Hepatocyte (in vitro differentiated cells): ENCODE measurements around the gene ZFP36. TPM values are rescaled to one million over a fixed set of nuclear protein-coding genes. Genes with fewer than 3 reads are reported as not detected.

Experiments used
- DNase-seq: peaks from one replicate; pipeline ENCODE4 v3.0.0-alpha.2; 2016; ENCODE audit warnings: low spot score
- H2AFZ ChIP-seq: fragments of 200-600 bp; sonication (generic); 2 replicates; pipeline ENCODE4 v1.6.0; 2016; ENCODE audit warnings: antibody characterized with exemption, mild to moderate bottlenecking
- H3K27ac ChIP-seq: fragments of 200-600 bp; sonication (generic); 2 replicates; pipeline ENCODE4 v1.5.1; 2016; ENCODE audit warnings: mild to moderate bottlenecking
- H3K27me3 ChIP-seq: fragments of 200-600 bp; sonication (generic); 2 replicates; pipeline ENCODE4 v1.6.1; 2016
- H3K36me3 ChIP-seq: fragments of 200-600 bp; sonication (generic); replicated peaks from 2 replicates; pipeline ENCODE4 v1.5.1; 2016; ENCODE audit warnings: low read depth; ENCODE audit not compliant: insufficient read depth
- H3K4me1 ChIP-seq: fragments of 200-600 bp; sonication (generic); 2 replicates; pipeline ENCODE4 v1.5.1; 2016; ENCODE audit warnings: mild to moderate bottlenecking, moderate library complexity; ENCODE audit not compliant: insufficient read depth
- H3K4me2 ChIP-seq: fragments of 200-600 bp; sonication (generic); 2 replicates; pipeline ENCODE4 v1.6.0; 2016
- H3K4me3 ChIP-seq: fragments of 200-600 bp; sonication (generic); 2 replicates; pipeline ENCODE4 v1.5.1; 2016; ENCODE audit warnings: mild to moderate bottlenecking
- H3K79me2 ChIP-seq: fragments of 200-600 bp; sonication (generic); 2 replicates; pipeline ENCODE4 v1.6.0; 2017; ENCODE audit warnings: mild to moderate bottlenecking
- H3K9me2 ChIP-seq: fragments of 200-600 bp; sonication (generic); replicated peaks from 2 replicates; pipeline ENCODE4 v1.6.0; 2017; ENCODE audit warnings: mild to moderate bottlenecking; ENCODE audit not compliant: insufficient read depth
- H3K9me3 ChIP-seq: fragments of 200-600 bp; sonication (generic); 2 replicates; pipeline ENCODE4 v1.5.1; 2016; ENCODE audit warnings: low read depth, mild to moderate bottlenecking
- H4K20me1 ChIP-seq: fragments of 200-600 bp; sonication (generic); 2 replicates; pipeline ENCODE4 v1.6.0; 2016; ENCODE audit warnings: mild to moderate bottlenecking; ENCODE audit not compliant: insufficient read depth, poor library complexity, severe bottlenecking
- CTCF ChIP-seq: fragments of 200-600 bp; sonication (generic); IDR thresholded peaks from 2 replicates; pipeline ENCODE4 v1.5.1; 2016; ENCODE audit warnings: antibody characterized with exemption, mild to moderate bottlenecking; ENCODE audit not compliant: poor library complexity
- EZH2 ChIP-seq: fragments of 200-600 bp; sonication (generic); IDR thresholded peaks from 2 replicates; pipeline ENCODE4 v1.6.1; 2016; ENCODE audit warnings: antibody characterized with exemption, mild to moderate bottlenecking, borderline replicate concordance
- EZH2phosphoT487 ChIP-seq: fragments of 200-600 bp; sonication (generic); IDR thresholded peaks from one replicate; pipeline ENCODE4 v1.6.1; 2018; ENCODE audit warnings: antibody characterized with exemption, mild to moderate bottlenecking, low read depth, moderate library complexity; ENCODE audit not compliant: unreplicated experiment, severe bottlenecking
- WGBS: methylation state at CpG from one replicate; pipeline ENCODE4 v1.1.6; 2016; ENCODE audit warnings: low lambda C conversion rate; ENCODE audit errors: missing lambda C conversion rate; 5-methylcytosine and 5-hydroxymethylcytosine counted together
- polyA plus RNA-seq: library from polyadenylated mRNA; unstranded; fragments of >200 nt; fragmentation: Nextera tagmentation; extraction: Ambion mirVana; gene quantifications from 2 replicates; pipeline ENCODE4 v1.2.1, GENCODE V29; 2016
- total RNA-seq: library from RNA; depleted of rRNA; stranded (reverse); fragments of >200 nt; gene quantifications from 2 replicates; pipeline ENCODE4 v1.2.3, GENCODE V29; 2014

The ZFP36 gene
- total and polyA plus RNA-seq, 2 experiments from 2014 or later = 95.8 to 1,034 TPM

- Histone ChIP-seq H3K9me3 (no peaks in the 10 kb centered on the region), H3K4me3 (peak within 1 kb of the TSS; percentile 59), H4K20me1 (peaks cover 15% of the 10 kb centered on the region), H3K27ac (peak within 1 kb of the TSS; percentile 100), H3K27me3 (no peaks in the 10 kb centered on the region), H3K36me3 (no peaks in the 10 kb centered on the region), H3K4me1 (peaks cover 18% of the 10 kb centered on the region), H3K9me2 (no peaks in the 10 kb centered on the region), H3K79me2 (peaks cover 59% of the 10 kb centered on the region), H3K4me2 (peak within 1 kb of the TSS; percentile 91), H2AFZ (peak within 1 kb of the TSS; percentile 72)
- TF ChIP-seq CTCF (peak; percentile 93), EZH2 (no peak), EZH2phosphoT487 (no peak)
- peak; percentile 99 for DNase-seq
- under 1% methylated on average over 49 of the region's 60 CpGs for WGBS
Observed at GRCh38 chr19:39412100-39412866, 5.6 kb downstream of the ZFP36 start, which contains the start of gene PLEKHG2. Gene PLEKHG2 (plus strand): TSS chr19:39412669. CDS start chr19:39414087, 1,418 bp downstream.

- 1% methylated on average over 24 of the region's 24 CpGs for WGBS
- Histone ChIP-seq H3K9me2 (no peaks in the 10 kb centered on the region), H4K20me1 (peaks cover 9% of the 10 kb centered on the region), H3K27me3 (no peaks in the 10 kb centered on the region), H3K79me2 (peaks cover 53% of the 10 kb centered on the region), H3K27ac (peak overlapping the region; percentile 99), H3K4me1 (peaks cover 18% of the 10 kb centered on the region), H3K4me2 (peak overlapping the region; percentile 91), H3K4me3 (peak overlapping the region; percentile 59), H2AFZ (peak overlapping the region; percentile 72), H3K36me3 (no peaks in the 10 kb centered on the region), H3K9me3 (no peaks in the 10 kb centered on the region)
- TF ChIP-seq EZH2 (no peak), CTCF (no peak), EZH2phosphoT487 (no peak)
- no peak for DNase-seq
Observed at GRCh38 chr19:39412867-39413271, 6.2 kb downstream of the ZFP36 start.

GRCh38 chr19:39413272-39413910, 6.7 kb downstream of the ZFP36 start:
- Histone ChIP-seq H3K79me2 (peaks cover 47% of the 10 kb centered on the region), H3K36me3 (no peaks in the 10 kb centered on the region), H3K9me2 (no peaks in the 10 kb centered on the region), H3K4me3 (peak overlapping the region; percentile 59), H4K20me1 (peaks cover 6% of the 10 kb centered on the region), H3K4me1 (peaks cover 18% of the 10 kb centered on the region), H3K4me2 (peak overlapping the region; percentile 91), H3K27ac (peak overlapping the region; percentile 99), H3K27me3 (no peaks in the 10 kb centered on the region), H3K9me3 (no peaks in the 10 kb centered on the region), H2AFZ (peak overlapping the region; percentile 72)
- TF ChIP-seq CTCF = no peak
- no peak for TF ChIP-seq EZH2phosphoT487
- TF ChIP-seq EZH2 = no peak
- DNase-seq = peak; percentile 85
- under 1% methylated on average over 15 of the region's 54 CpGs for WGBS
